Keratinocyte (primary cell): Measurements from ENCODE around the gene OSBPL5.

Source experiments
- CTCF ChIP-seq, 3 experiments: IDR thresholded peaks in 1 of 3; conservative IDR thresholded peaks in 1 of 3; optimal IDR thresholded peaks in 1 of 3; 2 replicates in 2 of 3; 3 replicates in 1 of 3; pipeline versions ENCODE3 to v1.5.1; 2011; ENCODE audit warnings: low read length in 3 of 3, mild to moderate bottlenecking in 3 of 3, moderate library complexity in 2 of 3, control low read depth in 1 of 3, inconsistent platforms in 1 of 3; ENCODE audit not compliant: insufficient read depth in 2 of 3; ENCODE audit errors: extremely low read depth in 1 of 3
- EZH2 ChIP-seq: IDR thresholded peaks from one replicate; pipeline ENCODE4 v1.6.1; 2012; ENCODE audit warnings: inconsistent platforms, mild to moderate bottlenecking, low read length, moderate library complexity

DNA sequence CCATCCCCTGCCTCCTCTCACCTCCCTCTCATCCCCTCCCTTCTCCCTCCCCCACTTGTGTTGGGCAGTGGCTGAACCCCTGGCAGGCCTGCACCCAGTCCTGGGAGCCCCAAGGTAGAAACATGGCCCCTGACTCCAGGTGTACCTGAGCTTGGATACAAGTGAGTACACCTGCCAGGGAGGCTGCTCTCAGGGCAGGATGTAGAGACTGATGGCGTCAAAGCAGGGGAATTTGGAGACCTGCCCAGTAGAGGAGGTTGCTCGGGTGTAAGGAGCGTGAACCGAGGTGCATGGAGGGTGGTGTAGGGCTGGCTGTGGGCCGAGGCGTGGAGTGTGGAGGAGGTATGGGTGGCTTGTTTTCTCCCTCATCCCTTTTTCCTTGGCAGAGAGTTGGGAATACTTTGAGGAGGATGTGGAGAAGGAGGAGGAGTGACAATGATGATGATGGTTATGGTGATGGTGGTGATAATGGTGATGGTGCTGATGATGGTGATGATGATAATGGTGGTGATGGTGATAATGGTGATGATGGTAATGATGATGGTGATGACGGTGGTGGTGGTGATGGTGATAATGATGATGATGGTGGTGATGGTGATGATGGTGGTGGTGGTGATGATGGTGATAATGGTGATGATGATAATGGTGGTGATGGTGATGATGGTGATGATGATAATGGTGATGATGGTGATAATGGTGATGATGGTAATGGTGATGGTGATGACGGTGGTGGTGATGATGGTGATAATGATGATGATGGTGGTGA lies 41.2 kb upstream of the OSBPL5 start:
- TF ChIP-seq CTCF (optimal IDR thresholded peaks at IDR 0.05 in 1 of 3, IDR thresholded peaks at IDR 0.05 in 1 of 3, conservative IDR thresholded peaks at IDR 0.05 in 1 of 3; ENCODE audit: extremely low read depth in 1 of 3, insufficient read depth in 2 of 3, low read length in 3 of 3) (no peak), EZH2 (no peak)
